IMR-90 (cell line): ENCODE measurements around the gene DMAP1. TPM values are rescaled to one million over a fixed set of nuclear protein-coding genes. Genes with fewer than 3 reads are reported as not detected.

Source experiments
- ATAC-seq: fragments of 200-7000 bp; cut with Tn5 transposase; 2 replicates; pipeline ENCODE4 v1.9.1; 2020; ENCODE audit warnings: low read depth, mild to moderate bottlenecking, moderate library complexity
- BruUV-seq: library from RNA; stranded (reverse); fragments of 400-500 nt; replicated peaks from 2 replicates; lab custom pipeline; 2021; lab: Mats Ljungman, UMichigan
- CTCF ChIA-PET: fragments of 300-600 bp; formaldehyde crosslinking; extraction: SDS; loops from one replicate; lab custom pipeline; 2021; ENCODE audit warnings: antibody characterized with exemption; lab: Yijun Ruan, JAX
- POLR2A ChIA-PET: fragments of 300-600 bp; sonication (Branson Sonifier 250); formaldehyde crosslinking; loops from one replicate; lab custom pipeline; 2022; ENCODE audit warnings: antibody characterized with exemption; ENCODE audit not compliant: unreplicated experiment; lab: Charles Lee
- DNase-seq: peaks from one replicate; pipeline ENCODE4 v3.0.0; 2013
- H2AFZ ChIP-seq: replicated peaks from 2 replicates; pipeline ENCODE3; 2013; ENCODE audit warnings: low read length, mild to moderate bottlenecking; ENCODE audit not compliant: poor library complexity
- H2AK5ac ChIP-seq: 2 replicates; pipeline ENCODE4 v1.6.1; 2013; ENCODE audit warnings: low read depth, low read length, inconsistent platforms
- H2AK9ac ChIP-seq: replicated peaks from 2 replicates; pipeline ENCODE3; 2013; ENCODE audit warnings: mild to moderate bottlenecking, low read depth, low read length, moderate library complexity; ENCODE audit not compliant: poor library complexity
- H2BK120ac ChIP-seq: 2 replicates; pipeline ENCODE4 v1.6.1; 2013; ENCODE audit warnings: low read depth, low read length, inconsistent platforms
- H2BK15ac ChIP-seq: 3 replicates; pipeline ENCODE4 v1.6.1; 2013; ENCODE audit warnings: low read depth, low read length, inconsistent platforms
- H2BK20ac ChIP-seq: 2 replicates; pipeline ENCODE4 v1.6.1; 2013; ENCODE audit warnings: low read depth, mild to moderate bottlenecking, inconsistent platforms, low read length, moderate library complexity
- H2BK5ac ChIP-seq: 2 replicates; pipeline ENCODE4 v1.6.1; 2013; ENCODE audit warnings: mild to moderate bottlenecking, low read depth, low read length, inconsistent platforms; ENCODE audit not compliant: poor library complexity, severe bottlenecking
- H3K14ac ChIP-seq: replicated peaks from 2 replicates; pipeline ENCODE4 v1.6.1; 2013; ENCODE audit warnings: low read depth, low read length, inconsistent platforms
- H3K18ac ChIP-seq: 2 replicates; pipeline ENCODE4 v1.6.1; 2013; ENCODE audit warnings: low read depth, low read length, control low read depth
- H3K23ac ChIP-seq: 2 replicates; pipeline ENCODE4 v1.6.1; 2013; ENCODE audit warnings: low read depth, low read length, inconsistent platforms
- H3K27ac ChIP-seq: 2 replicates; pipeline ENCODE4 v1.5.1; 2013; ENCODE audit warnings: mild to moderate bottlenecking, control low read depth, low read length; ENCODE audit not compliant: insufficient read depth
- H3K27me3 ChIP-seq: 2 replicates; pipeline ENCODE4 v1.6.1; 2013; ENCODE audit warnings: low read length; ENCODE audit not compliant: control insufficient read depth, insufficient read depth
- H3K36me3 ChIP-seq: 2 replicates; pipeline ENCODE4 v1.6.1; 2013; ENCODE audit warnings: low read length, mixed read lengths; ENCODE audit not compliant: control insufficient read depth, insufficient read depth
- H3K4ac ChIP-seq: 2 replicates; pipeline ENCODE4 v1.6.1; 2013; ENCODE audit warnings: low read depth, low read length, inconsistent platforms
- H3K4me1 ChIP-seq: 2 replicates; pipeline ENCODE4 v1.6.1; 2013; ENCODE audit warnings: low read length, mixed read lengths; ENCODE audit not compliant: control insufficient read depth, insufficient read depth
- H3K4me2 ChIP-seq: 2 replicates; pipeline ENCODE4 v1.6.1; 2013; ENCODE audit warnings: low read depth, mild to moderate bottlenecking, control low read depth, low read length, moderate library complexity
- H3K4me3 ChIP-seq: 2 replicates; pipeline ENCODE4 v1.5.1; 2013; ENCODE audit warnings: low read depth, mild to moderate bottlenecking, control low read depth, low read length, moderate library complexity; ENCODE audit not compliant: insufficient read depth
- H3K56ac ChIP-seq: 2 replicates; pipeline ENCODE4 v1.6.1; 2013; ENCODE audit warnings: low read length, inconsistent platforms; ENCODE audit not compliant: insufficient read depth; ENCODE audit errors: extremely low read depth
- H3K79me1 ChIP-seq, 2 experiments: 2 replicates each; pipeline ENCODE4 v1.6.1; 2013; ENCODE audit warnings: low read length in 2 of 2, inconsistent platforms in 1 of 2, low read depth in 1 of 2
- H3K9ac ChIP-seq: 2 replicates; pipeline ENCODE4 v1.6.1; 2013; ENCODE audit warnings: low read depth, low read length, control low read depth
- H3K9me1 ChIP-seq: 2 replicates; pipeline ENCODE4 v1.6.1; 2013; ENCODE audit warnings: low read length, inconsistent platforms; ENCODE audit not compliant: insufficient read depth
- H3K9me3 ChIP-seq: 2 replicates; pipeline ENCODE4 v1.6.1; 2013; ENCODE audit warnings: low read length; ENCODE audit not compliant: control insufficient read depth, insufficient read depth
- H4K20me1 ChIP-seq: 2 replicates; pipeline ENCODE4 v1.6.1; 2013; ENCODE audit warnings: low read length, inconsistent platforms; ENCODE audit not compliant: insufficient read depth
- H4K5ac ChIP-seq: 2 replicates; pipeline ENCODE4 v1.6.1; 2013; ENCODE audit warnings: mild to moderate bottlenecking, low read depth, low read length, control low read depth
- H4K8ac ChIP-seq, 2 experiments: 2 replicates each; pipeline ENCODE4 v1.6.1; 2013; ENCODE audit warnings: low read depth in 2 of 2, low read length in 2 of 2, control low read depth in 1 of 2, inconsistent platforms in 1 of 2
- H4K91ac ChIP-seq: 2 replicates; pipeline ENCODE4 v1.6.1; 2013; ENCODE audit warnings: low read depth, low read length, inconsistent platforms; ENCODE audit not compliant: insufficient read depth
- BHLHE40 ChIP-seq: fragments of 150-350 bp; IDR thresholded peaks from 2 replicates; pipeline ENCODE4 v1.6.1; 2016; ENCODE audit warnings: mild to moderate bottlenecking, low read depth, low read length
- CEBPB ChIP-seq: IDR thresholded peaks from 2 replicates; pipeline ENCODE4 v1.6.1; 2012; ENCODE audit warnings: low read depth, low read length, improper control_type of control experiment
- CHD1 ChIP-seq: IDR thresholded peaks from 2 replicates; pipeline ENCODE4 v1.6.1; 2012; ENCODE audit warnings: low read depth, low read length, improper control_type of control experiment
- CTCF ChIP-seq: conservative IDR thresholded peaks from 2 replicates; pipeline ENCODE4 v1.5.1; 2012; ENCODE audit warnings: mild to moderate bottlenecking, low read depth, low read length, improper control_type of control experiment
- FOS ChIP-seq: fragments of 150-350 bp; IDR thresholded peaks from 2 replicates; pipeline ENCODE4 v1.6.1; 2016; ENCODE audit warnings: low read depth, low read length
- MAFK ChIP-seq: IDR thresholded peaks from 2 replicates; pipeline ENCODE4 v1.6.1; 2012; ENCODE audit warnings: low read depth, low read length, improper control_type of control experiment
- MAZ ChIP-seq: IDR thresholded peaks from 2 replicates; pipeline ENCODE4 v1.6.1; 2012; ENCODE audit warnings: low read depth, mild to moderate bottlenecking, low read length, improper control_type of control experiment, moderate library complexity, borderline replicate concordance
- MXI1 ChIP-seq: IDR thresholded peaks from 2 replicates; pipeline ENCODE4 v1.6.1; 2012; ENCODE audit warnings: low read depth, mild to moderate bottlenecking, low read length, moderate library complexity, borderline replicate concordance
- NFE2L2 ChIP-seq: fragments of 150-350 bp; IDR thresholded peaks from 2 replicates; pipeline ENCODE4 v1.6.1; 2016; ENCODE audit warnings: low read depth, mild to moderate bottlenecking, low read length
- POLR2A ChIP-seq: IDR thresholded peaks from 2 replicates; pipeline ENCODE4 v1.6.1; 2012; ENCODE audit warnings: mild to moderate bottlenecking, low read depth, low read length
- RAD21 ChIP-seq: IDR thresholded peaks from 2 replicates; pipeline ENCODE4 v1.6.1; 2012; ENCODE audit warnings: low read length, improper control_type of control experiment
- RCOR1 ChIP-seq: IDR thresholded peaks from 2 replicates; pipeline ENCODE4 v1.6.1; 2012; ENCODE audit warnings: mild to moderate bottlenecking, low read length, improper control_type of control experiment; ENCODE audit not compliant: insufficient replicate concordance
- RFX5 ChIP-seq: IDR thresholded peaks from 2 replicates; pipeline ENCODE4 v1.8.0; 2012; ENCODE audit warnings: low read depth, mild to moderate bottlenecking, low read length, moderate library complexity
- SMC3 ChIP-seq: fragments of 150-350 bp; IDR thresholded peaks from 2 replicates; pipeline ENCODE4 v1.6.1; 2016; ENCODE audit warnings: low read depth, mild to moderate bottlenecking, antibody characterized with exemption, low read length, moderate library complexity
- WGBS, 2 experiments: methylation state at CpG; one replicate each; pipeline versions ENCODE4 v1.1.5 to v1.1.7; 2013; ENCODE audit warnings: missing lambda C conversion rate in 2 of 2; ENCODE audit not compliant: insufficient read length in 1 of 2; ENCODE audit errors: extremely low coverage in 2 of 2; 5-methylcytosine and 5-hydroxymethylcytosine counted together
- dilution Hi-C: fragments of 300-500 bp; cut with HindIII; formaldehyde crosslinking; loops from one replicate; pipeline ENCODE4 v1.14.3; 2018; ENCODE audit warnings: low sequenced_read_pairs; ENCODE audit not compliant: unreplicated experiment
- in situ Hi-C: fragments of 300-500 bp; cut with MboI; formaldehyde crosslinking; loops from 3 replicates; pipeline ENCODE4 v1.14.3; 2019; ENCODE audit warnings: low sequenced_read_pairs, inconsistent platforms, mixed read lengths
- intact Hi-C: fragments of 100-400 bp; cut with micrococcal nuclease; formaldehyde crosslinking; loops from 2 replicates; pipeline ENCODE4 v1.10.0; 2022
- polyA plus RNA-seq, 3 experiments: library from polyadenylated mRNA; depleted of rRNA; stranded (reverse); fragments of >200 nt; gene quantifications; 2 replicates each; pipeline ENCODE4 v1.2.3, GENCODE V29; 2012; ENCODE audit warnings: low replicate concordance in 1 of 3
- total RNA-seq: library from RNA; depleted of rRNA; stranded (reverse); fragments of >200 nt; gene quantifications from 2 replicates; pipeline ENCODE4 v1.2.3, GENCODE V29; 2012
- TF ChIP-seq, protein P1 (sequence below): fragments of 150-350 bp; IDR thresholded peaks from 2 replicates; pipeline ENCODE4 v1.6.1; 2016; ENCODE audit warnings: low read depth, mild to moderate bottlenecking, low read length, moderate library complexity, borderline replicate concordance
- TF ChIP-seq, protein P2 (sequence below): fragments of 150-350 bp; IDR thresholded peaks from 2 replicates; pipeline ENCODE4 v1.6.1; 2017; ENCODE audit warnings: mild to moderate bottlenecking, antibody characterized with exemption, low read length, low read depth

DMAP1 gene
- total and polyA plus RNA-seq, 2 of the 4 experiments (the other 2 are of a cell fraction), result 22.2 to 34.3 TPM

GRCh38 chr1:44168520-44169098, 44.7 kb upstream of the DMAP1 start:
- Histone ChIP-seq H2BK20ac (no peak overlapping the region), H2AK9ac (no peak overlapping the region), H2AFZ (no peak overlapping the region), H3K27ac (no peak overlapping the region), H3K56ac (no peak overlapping the region), H3K36me3 (no peaks in the 10 kb centered on the region), H4K5ac (no peak overlapping the region), H3K9me3 (no peaks in the 10 kb centered on the region; the same call in 1 of the 2 replicates), H3K4me1 (no peaks in the 10 kb centered on the region), H2BK5ac (no peak overlapping the region), H2BK15ac (no peak overlapping the region), H3K23ac (no peak overlapping the region), H3K18ac (no peak overlapping the region), H4K91ac (no peak overlapping the region), H3K14ac (no peak overlapping the region), H4K20me1 (no peaks in the 10 kb centered on the region), H4K8ac (no peak overlapping the region), H3K9me1 (no peaks in the 10 kb centered on the region), H3K9ac (no peak overlapping the region), H3K27me3 (peaks cover 6% of the 10 kb centered on the region; the same call in 1 of the 2 replicates), H2BK120ac (no peak overlapping the region), H2AK5ac (no peak overlapping the region), H3K79me1 (no peaks in the 10 kb centered on the region), H3K4ac (no peak overlapping the region), H3K4me3 (no peak overlapping the region), H3K4me2 (no peak overlapping the region)
- in situ Hi-C loops, result no loop called here
- intact Hi-C loops, result no loop called here
- DNase-seq (no peak), ATAC-seq (no peak)
- dilution Hi-C loops, result no loop called here
- POLR2A ChIA-PET, result no interaction called here
- CTCF ChIA-PET, result interaction anchor here (0.6 kb wide), 1 partner anchor 796 kb away, joined by 3 read pairs; no protein-coding TSS in a partner anchor
- no TSS peak for BruUV-seq
- 93% methylated on average over 2 of the region's 5 CpGs; no CpG with 5 or more reads in 1 of the 2 experiments for WGBS, 2 experiments
- TF ChIP-seq CTCF (no peak), CHD1 (no peak), FOS (no peak), MAZ (no peak), RCOR1 (no peak), NFE2L2 (no peak), MAFK (no peak), CEBPB (no peak), MXI1 (no peak), RAD21 (no peak), SMC3 (no peak), BHLHE40 (no peak), RFX5 (no peak), POLR2A (no peak)
- TF ChIP-seq, protein P1, sequence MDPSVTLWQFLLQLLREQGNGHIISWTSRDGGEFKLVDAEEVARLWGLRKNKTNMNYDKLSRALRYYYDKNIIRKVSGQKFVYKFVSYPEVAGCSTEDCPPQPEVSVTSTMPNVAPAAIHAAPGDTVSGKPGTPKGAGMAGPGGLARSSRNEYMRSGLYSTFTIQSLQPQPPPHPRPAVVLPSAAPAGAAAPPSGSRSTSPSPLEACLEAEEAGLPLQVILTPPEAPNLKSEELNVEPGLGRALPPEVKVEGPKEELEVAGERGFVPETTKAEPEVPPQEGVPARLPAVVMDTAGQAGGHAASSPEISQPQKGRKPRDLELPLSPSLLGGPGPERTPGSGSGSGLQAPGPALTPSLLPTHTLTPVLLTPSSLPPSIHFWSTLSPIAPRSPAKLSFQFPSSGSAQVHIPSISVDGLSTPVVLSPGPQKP, result no peak
- TF ChIP-seq, protein P2, sequence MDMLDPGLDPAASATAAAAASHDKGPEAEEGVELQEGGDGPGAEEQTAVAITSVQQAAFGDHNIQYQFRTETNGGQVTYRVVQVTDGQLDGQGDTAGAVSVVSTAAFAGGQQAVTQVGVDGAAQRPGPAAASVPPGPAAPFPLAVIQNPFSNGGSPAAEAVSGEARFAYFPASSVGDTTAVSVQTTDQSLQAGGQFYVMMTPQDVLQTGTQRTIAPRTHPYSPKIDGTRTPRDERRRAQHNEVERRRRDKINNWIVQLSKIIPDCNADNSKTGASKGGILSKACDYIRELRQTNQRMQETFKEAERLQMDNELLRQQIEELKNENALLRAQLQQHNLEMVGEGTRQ, result no peak
